ENCODE results near the gene ACTG2.

- TF ChIP-seq CTCF (IDR thresholded peaks at IDR 0.05; ENCODE audit: insufficient read depth, low read length, poor library complexity, severe bottlenecking) (no peak), EZH2phosphoT487 (conservative IDR thresholded peaks at IDR 0.05; ENCODE audit: low read length) (no peak)
Observed at GRCh38 chr2:73902284-73902683, 9.5 kb downstream of the ACTG2 start.

All from SU-DHL-6 (cell line).